Skeletal muscle satellite cell (primary cell): ENCODE results near the gene CCDC88B.

ENCODE experiments used
- H3K27me3 ChIP-seq: 2 replicates; pipeline ENCODE4 v1.7.0; 2013; ENCODE audit warnings: low read length; ENCODE audit not compliant: control insufficient read depth, insufficient read depth
- H3K36me3 ChIP-seq: 2 replicates; pipeline ENCODE4 v1.7.0; 2013; ENCODE audit warnings: mild to moderate bottlenecking, control low read depth, low read length; ENCODE audit not compliant: insufficient read depth
- H3K4me1 ChIP-seq: 2 replicates; pipeline ENCODE4 v1.7.0; 2013; ENCODE audit warnings: low read length; ENCODE audit not compliant: control insufficient read depth, insufficient read depth
- H3K4me2 ChIP-seq: 2 replicates; pipeline ENCODE4 v1.7.0; 2013; ENCODE audit warnings: mild to moderate bottlenecking, low read length
- H3K4me3 ChIP-seq: 2 replicates; pipeline ENCODE4 v1.7.0; 2013; ENCODE audit warnings: low read length
- H3K9ac ChIP-seq: 2 replicates; pipeline ENCODE4 v1.7.0; 2013; ENCODE audit warnings: mild to moderate bottlenecking, low read depth, low read length, moderate library complexity
- H3K9me3 ChIP-seq: replicated peaks from 2 replicates; pipeline ENCODE4 v1.7.0; 2013; ENCODE audit warnings: mild to moderate bottlenecking, control low read depth, low read length

CCDC88B gene

DNA sequence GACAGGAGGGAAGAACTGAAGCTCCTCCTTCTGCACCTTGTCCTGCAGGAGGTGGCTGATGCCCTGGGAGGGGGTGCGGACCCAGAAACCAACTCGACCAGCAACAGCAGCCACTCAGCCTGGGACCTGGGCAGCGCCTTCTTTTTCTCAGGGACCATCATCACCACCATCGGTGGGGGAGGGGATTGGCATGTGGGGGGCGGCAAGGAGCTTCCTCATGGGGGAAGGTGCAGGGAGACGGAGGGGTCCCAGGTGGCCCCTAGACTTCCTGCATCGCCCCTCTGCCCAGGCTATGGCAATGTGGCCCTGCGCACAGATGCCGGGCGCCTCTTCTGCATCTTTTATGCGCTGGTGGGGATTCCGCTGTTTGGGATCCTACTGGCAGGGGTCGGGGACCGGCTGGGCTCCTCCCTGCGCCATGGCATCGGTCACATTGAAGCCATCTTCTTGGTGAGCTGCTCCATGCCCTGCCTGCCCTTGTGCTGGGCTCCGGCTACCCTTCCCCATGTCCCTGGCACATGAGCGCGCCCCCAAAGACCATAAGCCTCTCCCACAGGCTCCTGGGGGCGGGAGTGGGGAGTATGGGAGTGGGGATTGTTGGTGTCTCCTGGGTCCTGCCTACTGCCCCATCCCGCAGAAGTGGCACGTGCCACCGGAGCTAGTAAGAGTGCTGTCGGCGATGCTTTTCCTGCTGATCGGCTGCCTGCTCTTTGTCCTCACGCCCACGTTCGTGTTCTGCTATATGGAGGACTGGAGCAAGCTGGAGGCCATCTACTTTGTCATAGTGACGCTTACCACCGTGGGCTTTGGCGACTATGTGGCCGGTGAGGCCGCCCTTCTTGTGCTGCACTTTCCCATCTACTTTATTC, 42.9 kb upstream of the CCDC88B start:
- no peak overlapping the region for H3K4me3 ChIP-seq
- peaks cover 83% of the 10 kb centered on the region for H3K27me3 ChIP-seq

DNA sequence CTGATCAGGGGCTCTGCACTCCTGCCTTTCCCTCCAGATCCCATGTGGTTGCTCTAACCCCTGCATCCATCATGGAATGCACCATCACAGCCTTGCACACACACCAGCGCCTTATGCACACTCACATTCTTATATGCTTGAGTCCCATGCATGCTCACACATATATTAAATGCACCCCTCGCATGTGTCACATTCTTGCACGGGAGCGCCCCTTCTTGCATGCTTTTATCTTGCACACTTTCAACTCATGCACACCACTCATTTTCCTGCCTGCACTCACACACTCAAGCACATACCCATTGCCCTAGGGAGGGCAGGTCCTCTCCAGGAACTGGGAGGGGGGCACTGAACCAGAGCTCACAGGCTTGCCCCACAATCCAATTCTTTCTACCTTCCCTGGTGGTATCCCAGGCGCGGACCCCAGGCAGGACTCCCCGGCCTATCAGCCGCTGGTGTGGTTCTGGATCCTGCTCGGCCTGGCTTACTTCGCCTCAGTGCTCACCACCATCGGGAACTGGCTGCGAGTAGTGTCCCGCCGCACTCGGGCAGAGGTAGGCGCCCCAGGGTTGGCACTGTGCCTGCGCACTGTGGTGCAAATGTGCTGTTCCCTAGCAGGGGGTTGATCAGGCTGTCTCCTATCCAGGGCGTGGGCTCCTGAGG, 42.2 kb upstream of the CCDC88B start:
- Histone ChIP-seq H3K9me3 (no peaks in the 10 kb centered on the region), H3K4me2 (no peak overlapping the region), H3K4me3 (no peak overlapping the region), H3K9ac (no peak overlapping the region), H3K36me3 (no peaks in the 10 kb centered on the region), H3K27me3 (peaks cover 75% of the 10 kb centered on the region), H3K4me1 (peaks cover 16% of the 10 kb centered on the region)

More for the DNA sequence above, 42.9 kb upstream of the CCDC88B start:
- Histone ChIP-seq H3K9me3 (no peaks in the 10 kb centered on the region), H3K4me1 (peaks cover 20% of the 10 kb centered on the region), H3K36me3 (no peaks in the 10 kb centered on the region), H3K4me2 (no peak overlapping the region), H3K9ac (no peak overlapping the region)

DNA sequence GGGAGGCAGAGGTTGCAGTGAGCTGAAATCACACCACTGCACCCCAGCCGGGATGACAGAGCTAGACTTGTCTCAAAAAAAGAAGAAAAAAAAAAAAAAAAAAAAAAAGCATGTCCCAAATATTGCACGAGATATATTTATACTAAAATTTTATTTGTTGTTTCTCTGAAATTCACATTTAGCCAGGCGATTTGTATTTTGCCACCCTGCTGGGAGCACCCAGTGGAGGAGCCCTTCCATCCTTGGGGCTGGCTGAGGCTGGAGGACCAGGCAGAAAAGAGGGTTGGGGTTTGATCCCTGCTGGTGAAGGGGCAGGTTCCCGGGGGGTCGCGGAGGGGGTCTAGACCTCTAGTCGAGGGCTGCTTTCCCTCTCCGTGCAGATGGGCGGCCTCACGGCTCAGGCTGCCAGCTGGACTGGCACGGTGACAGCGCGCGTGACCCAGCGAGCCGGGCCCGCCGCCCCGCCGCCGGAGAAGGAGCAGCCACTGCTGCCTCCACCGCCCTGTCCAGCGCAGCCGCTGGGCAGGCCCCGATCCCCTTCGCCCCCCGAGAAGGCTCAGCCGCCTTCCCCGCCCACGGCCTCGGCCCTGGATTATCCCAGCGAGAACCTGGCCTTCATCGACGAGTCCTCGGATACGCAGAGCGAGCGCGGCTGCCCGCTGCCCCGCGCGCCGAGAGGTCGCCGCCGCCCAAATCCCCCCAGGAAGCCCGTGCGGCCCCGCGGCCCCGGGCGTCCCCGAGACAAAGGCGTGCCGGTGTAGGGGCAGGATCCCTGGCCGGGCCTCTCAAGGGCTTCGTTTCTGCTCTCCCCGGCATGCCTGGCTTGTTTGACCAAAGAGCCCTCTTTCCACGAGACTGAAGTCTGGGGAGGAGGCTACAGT, 40.8 kb upstream of the CCDC88B start:
- Histone ChIP-seq H3K4me1 (peaks cover 20% of the 10 kb centered on the region), H3K9ac (peak overlapping the region; percentile 38), H3K9me3 (no peaks in the 10 kb centered on the region), H3K4me2 (peak overlapping the region; percentile 79), H3K4me3 (peak overlapping the region; percentile 59), H3K36me3 (no peaks in the 10 kb centered on the region), H3K27me3 (peaks cover 63% of the 10 kb centered on the region)

DNA sequence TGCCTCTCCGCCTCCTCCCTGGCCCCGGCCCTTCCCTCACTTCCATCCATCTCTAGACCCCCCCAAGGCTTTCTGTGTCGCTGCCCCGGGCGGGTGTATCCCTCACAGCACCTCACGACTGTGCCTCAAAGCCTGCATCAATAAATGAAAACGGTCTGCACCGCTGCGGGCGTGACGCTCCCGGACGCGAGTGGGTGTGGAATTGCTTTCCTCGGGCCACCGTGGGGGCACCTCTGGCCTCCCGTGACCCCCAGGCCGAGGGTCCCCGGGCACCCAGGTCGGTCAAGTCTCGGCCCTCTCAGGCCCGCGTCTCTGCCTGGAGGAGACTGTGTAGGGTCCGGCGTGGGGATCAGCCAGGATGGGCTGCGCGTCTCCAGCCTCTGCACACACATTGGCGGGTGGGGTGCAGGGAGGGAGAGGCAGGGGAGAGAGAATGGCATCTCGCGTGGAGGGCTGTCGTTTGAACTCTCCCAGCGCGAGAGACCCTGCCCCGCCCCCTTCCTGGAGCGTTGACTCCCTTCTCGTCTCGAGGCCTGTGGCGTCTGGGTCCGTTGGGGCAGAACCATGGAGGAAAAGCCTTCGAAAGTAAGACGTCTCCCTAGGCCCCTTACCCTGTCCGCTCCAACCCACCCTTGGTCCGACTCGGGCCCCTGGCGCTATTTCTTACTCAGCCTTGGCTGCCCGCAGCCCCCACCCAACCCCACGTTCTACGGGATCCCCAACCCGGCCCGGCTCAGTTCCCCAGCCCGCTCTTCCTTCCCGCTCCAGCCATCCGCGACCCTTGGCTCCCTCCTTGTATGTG, 40.0 kb upstream of the CCDC88B start, which contains the start of gene CATSPERZ:
Gene CATSPERZ, plus strand, starts transcription at position 512 of the 802 bp plus-strand sequence. Its CDS starts 53 bp downstream, at position 565.
- Histone ChIP-seq H3K4me2 (peak within 1 kb of the TSS; percentile 79), H3K9ac (peak within 1 kb of the TSS; percentile 38), H3K36me3 (no peaks in the 10 kb centered on the region), H3K4me1 (peaks cover 21% of the 10 kb centered on the region), H3K4me3 (peak within 1 kb of the TSS; percentile 59), H3K9me3 (no peaks in the 10 kb centered on the region), H3K27me3 (peaks cover 58% of the 10 kb centered on the region)

DNA sequence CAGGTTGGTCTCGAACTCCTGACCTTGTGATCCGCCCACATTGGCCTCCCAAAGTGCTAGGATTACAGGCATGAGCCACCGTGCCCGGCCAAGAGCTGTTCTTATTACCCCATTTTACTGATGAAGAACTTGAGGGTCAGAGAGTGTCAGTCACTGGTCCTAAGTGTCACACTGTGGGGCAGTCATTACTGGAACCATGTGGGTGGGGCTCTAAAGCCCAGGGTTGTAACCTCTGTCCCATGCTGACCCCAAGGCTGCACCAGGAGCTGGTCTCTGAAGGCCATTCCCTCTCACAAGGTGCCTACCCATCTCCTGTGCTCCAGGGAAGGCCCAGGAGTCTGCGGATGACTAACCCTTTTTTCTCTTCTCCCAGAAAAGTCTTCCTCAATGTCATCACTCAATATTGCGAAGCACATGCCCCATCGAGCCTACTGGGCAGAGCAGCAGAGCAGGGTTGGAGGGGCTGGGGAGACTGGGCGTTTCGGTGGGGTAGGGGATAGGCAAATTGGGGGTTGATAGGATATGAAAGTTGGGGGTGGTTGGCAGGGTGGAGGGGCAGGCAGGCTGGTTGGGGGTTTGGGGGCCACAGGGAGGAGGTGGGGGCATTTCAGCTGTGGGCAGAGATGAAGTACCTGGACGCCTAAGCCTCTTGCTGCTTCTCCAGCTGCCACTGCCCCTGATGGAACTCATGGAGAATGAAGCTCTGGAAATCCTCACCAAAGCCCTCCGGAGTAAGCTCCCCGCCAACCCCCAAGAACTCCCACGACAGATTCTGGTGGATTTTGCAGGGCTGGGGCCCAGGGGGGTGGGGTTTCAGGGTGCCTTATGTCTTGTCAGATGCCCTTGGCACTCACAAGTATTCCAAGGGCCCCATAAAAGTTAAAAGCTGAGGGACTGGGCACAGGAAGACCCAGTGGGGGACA, 36.6 kb upstream of the CCDC88B start:
- Histone ChIP-seq H3K4me3 (no peak overlapping the region), H3K4me1 (peaks cover 29% of the 10 kb centered on the region), H3K9ac (no peak overlapping the region), H3K27me3 (peaks cover 25% of the 10 kb centered on the region), H3K4me2 (no peak overlapping the region), H3K9me3 (no peaks in the 10 kb centered on the region), H3K36me3 (no peaks in the 10 kb centered on the region)

DNA sequence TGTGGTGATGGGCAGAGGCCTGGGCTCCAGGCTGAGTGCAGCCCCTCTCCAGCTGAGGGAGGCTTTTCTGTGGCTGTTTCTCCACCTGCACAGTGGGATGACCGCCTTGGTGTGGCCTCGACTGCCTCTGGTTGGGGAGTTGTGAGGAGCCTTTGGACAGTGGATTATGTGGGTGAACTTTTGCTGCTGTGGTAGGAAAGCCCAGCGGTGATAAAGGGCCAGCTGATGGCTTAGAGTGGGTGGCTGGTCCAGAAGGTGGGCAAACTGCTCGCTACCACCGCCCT, 36.0 kb upstream of the CCDC88B start:
- Histone ChIP-seq H3K9ac (no peak overlapping the region), H3K4me2 (peak overlapping the region; percentile 97), H3K27me3 (peaks cover 19% of the 10 kb centered on the region), H3K36me3 (no peaks in the 10 kb centered on the region), H3K4me3 (peak overlapping the region; percentile 80), H3K9me3 (no peaks in the 10 kb centered on the region), H3K4me1 (peaks cover 29% of the 10 kb centered on the region)

DNA sequence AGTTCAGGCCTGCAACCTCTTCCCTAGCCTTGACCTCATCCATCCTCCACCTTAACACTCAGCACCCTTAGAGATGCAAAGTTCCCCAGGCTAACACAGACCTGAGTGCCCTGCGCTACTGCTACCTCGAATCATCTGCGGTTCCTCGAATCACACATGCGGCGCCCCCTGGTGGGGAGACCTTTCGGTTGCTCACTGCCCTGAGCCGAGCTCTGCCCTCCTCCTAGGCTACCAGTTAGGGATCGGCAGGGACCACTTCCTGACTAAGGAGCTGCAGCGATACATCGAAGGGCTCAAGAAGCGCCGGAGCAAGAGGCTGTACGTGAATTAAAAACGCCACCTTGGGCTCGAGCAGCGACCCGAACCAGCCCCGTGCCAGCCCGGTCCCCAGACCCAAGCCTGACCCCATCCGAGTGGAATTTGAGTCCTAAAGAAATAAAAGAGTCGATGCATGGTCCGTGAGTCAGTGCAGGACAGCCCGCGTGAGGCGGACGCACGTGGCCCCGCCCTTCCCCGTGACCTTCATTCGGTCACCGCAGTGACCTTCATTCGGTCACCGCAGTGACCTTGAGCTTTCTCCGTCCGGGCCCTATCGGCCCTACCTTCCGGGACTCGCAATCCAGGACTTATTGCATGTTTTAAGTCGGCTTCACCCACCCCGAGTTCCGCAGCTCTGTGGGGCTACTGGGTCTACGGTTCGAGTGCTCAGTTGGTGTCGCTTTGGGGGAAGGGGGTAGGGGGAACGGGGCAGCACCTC, 35.5 kb upstream of the CCDC88B start:
- peak overlapping the region; percentile 97 for H3K4me2 ChIP-seq
- H3K9ac ChIP-seq = peak overlapping the region; percentile 67
- H3K4me1 ChIP-seq = peaks cover 28% of the 10 kb centered on the region
- no peaks in the 10 kb centered on the region for H3K9me3 ChIP-seq
- peak overlapping the region; percentile 80 for H3K4me3 ChIP-seq
- peaks cover 14% of the 10 kb centered on the region for H3K27me3 ChIP-seq
- H3K36me3 ChIP-seq = no peaks in the 10 kb centered on the region

DNA sequence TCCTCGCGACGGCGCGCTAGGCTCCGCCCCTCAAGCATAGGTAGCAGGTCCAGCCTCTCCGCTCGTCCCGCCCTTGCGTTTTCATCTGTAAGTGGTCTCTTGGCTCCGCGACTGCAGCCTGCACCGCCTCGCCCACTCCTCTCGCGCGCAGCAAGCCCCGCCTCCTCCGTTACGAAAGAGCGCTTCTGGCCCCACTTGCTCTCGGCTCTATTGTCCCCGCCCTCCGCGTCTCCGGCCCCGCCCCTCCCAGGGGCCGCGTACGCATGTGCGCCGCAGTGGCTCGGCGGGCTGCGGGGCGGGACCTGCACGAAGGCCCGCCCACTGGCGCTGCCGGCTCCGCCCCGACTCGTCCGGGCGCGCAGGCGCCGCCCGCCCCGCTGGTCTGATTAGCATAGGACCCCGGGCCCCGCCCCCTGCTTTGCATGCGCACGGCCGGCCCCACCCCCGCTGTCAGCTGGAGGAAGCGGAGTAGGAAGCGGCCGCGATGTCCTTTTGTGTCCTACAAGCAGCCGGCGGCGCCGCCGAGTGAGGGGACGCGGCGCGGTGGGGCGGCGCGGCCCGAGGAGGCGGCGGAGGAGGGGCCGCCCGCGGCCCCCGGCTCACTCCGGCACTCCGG, 34.8 kb upstream of the CCDC88B start, which contains the start of gene ESRRA:
Gene ESRRA, plus strand, starts transcription at position 450 of the 616 bp plus-strand sequence. CDS start 1,656 bp downstream, outside the sequence.
- Histone ChIP-seq H3K36me3 (no peaks in the 10 kb centered on the region), H3K9me3 (no peaks in the 10 kb centered on the region), H3K9ac (peak within 1 kb of the TSS; percentile 84), H3K4me3 (peak within 1 kb of the TSS; percentile 80), H3K4me1 (peaks cover 21% of the 10 kb centered on the region), H3K4me2 (peak within 1 kb of the TSS; percentile 97), H3K27me3 (peaks cover 7% of the 10 kb centered on the region)
